ENCODE results near the gene PTP4A2.
"Not testable (repeated sequence)": the region's sequence is repeated elsewhere in the genome, so short reads cannot be mapped to it uniquely, and the experiment has no call there.

PTP4A2 gene

DNA sequence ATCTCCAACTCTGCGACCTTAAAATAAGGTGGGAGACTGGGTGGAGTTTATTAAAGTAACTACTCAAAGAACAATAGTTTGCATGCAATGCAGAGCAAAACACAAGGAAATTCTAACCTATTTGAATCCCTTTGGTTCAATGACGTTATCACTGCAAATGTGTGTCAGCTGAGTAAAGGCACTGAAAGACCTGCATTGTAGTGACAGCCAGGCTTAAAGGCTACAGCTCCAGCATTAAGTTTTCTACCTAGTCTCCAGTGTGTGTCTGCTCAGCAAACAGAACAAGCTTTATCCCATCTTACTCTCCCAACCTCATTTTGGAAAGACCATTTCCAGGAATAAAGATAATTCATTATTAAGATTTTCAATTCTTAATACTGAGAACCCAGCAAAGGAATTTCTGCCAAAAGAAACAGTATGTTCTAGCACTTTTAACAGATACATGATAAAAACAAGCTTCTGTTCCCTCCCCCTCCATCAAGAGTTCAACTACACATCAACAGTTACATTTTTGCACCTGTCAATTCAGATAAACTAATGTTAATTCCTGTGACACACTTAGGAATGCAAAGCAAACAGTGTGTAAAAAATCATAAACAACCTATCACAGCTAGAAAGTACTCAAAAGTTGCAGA lies 14.2 kb downstream of the PTP4A2 start:
- no peak for DNase-seq

DNA sequence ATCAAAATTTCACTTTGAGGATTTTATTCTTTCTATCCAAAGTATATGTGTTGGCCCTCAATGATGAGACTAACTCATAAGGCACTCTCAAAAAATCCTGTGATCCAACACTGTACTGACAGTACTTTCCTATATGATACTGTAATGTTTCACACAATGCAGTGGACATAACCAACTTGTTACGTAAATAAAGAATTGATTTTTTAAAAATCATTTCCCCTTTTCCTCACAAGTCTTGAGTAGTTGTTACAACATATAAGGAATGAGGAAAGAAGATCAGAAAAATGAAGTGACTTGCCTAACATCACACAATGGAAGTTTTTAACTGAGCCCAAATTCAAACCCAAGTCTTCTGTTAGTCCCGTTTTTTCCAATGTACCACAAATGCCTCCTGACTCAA lies 17.2 kb downstream of the PTP4A2 start:
- no peak for DNase-seq

DNA sequence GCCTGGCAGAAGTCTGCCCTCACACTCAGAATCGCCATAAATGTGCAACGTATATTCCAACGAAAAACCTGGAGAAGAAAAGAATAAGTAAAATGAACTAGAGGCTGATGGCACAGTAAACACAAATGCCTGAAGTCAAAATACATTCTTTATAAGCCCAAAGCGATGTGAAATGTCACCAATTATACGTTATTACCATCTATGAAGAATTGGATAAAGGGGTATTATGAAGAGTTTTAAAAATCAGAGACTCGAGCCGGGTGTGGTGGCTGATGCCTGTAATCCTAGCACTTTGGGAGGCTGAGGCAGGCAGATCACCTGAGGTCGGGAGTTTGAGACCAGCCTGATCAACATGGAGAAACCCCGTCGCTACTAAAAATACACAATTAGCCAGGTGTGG lies 18.6 kb downstream of the PTP4A2 start:
- DNase-seq = no peak

DNA sequence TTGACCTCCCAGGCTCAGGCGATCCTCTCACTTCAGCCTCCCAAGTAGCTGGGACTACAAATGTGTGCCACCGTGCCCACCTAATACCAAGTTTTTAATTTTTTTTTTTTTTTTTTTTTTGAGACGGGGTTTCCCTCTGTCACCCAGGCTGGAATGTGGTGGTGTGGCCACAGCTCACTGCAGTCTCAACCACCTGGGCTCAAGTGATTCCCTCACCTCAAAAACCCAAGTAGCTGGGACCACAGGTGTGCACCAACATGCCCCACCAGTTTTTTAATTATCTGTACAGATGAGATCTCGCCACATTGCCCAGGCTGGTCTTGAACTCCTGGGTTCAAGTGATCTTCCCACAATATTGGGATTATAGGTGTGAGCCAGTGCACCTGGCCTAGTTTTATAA lies 22.7 kb downstream of the PTP4A2 start:
- DNase-seq = no peak

DNA sequence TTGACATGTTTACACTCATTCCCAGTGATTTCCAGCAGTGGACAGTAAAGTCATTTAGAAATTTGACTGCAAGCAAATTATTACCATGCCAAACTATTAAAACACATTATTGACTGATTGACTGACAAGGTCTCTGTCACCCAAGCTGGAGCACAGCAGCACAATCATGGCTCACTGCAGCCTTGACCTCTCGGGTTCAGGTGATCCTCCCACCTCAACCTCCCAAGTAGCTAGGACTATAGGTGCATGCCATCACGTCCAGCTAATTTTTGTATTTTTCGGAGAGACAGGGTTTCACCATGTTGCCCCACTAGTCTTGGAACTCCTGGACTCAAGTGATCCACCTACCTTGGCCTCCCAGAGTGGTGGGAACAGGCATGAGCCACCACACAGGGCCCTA lies 24.2 kb downstream of the PTP4A2 start:
- no peak for DNase-seq

DNA sequence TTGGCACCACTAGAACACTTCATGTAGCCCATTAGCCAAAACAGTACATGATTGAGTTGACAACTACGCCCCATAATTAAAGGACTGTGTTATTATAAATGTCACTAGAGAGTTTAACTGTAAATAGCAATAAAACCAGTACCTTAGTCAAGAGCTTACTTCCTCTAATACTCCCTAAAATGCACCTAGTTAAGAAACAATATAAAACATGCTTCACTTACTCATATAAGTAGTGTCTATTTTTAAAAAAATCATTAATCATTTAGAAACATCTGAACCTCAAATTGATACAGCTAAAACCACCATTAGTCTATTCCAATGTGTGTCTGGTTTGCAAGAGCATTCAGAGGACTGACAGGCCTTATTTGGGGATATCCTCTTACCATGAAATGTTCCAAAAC lies 25.3 kb downstream of the PTP4A2 start:
- no peak for DNase-seq

DNA sequence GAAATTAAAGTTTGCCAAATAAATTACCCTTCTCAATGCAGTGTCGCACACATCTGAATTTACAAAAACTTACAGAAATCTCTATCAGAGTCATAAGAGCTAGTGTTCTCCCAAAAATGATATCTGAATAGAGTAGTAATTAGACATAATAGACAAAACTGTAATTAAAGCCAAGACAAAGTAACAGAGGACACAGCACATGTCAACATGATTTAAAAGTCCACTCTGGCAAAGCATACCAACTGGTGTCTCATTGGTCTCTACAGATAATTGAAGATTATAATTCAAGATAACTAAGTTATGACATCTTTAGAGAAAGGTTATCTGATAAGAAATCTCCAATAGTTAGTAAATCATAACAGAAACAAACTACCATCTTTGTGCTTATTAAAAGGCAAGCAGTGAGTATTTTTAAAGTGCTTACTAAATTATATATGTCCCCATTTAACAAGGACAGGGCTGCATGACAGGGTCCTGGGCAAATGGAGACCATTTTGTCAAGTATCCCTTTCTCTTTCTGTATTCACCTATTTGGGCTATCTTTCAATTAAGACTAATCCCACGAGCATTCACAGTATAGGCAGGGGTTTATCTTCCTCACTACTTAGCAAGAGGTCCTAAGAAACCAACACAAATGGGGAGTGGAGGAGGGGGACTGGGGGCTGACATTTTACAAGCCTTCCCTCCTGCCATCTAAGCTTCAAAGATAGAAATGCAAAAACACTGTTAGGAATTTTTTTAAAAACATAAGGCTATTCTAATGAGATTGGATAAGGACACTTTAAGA lies 26.0 kb downstream of the PTP4A2 start:
- no peak for DNase-seq

DNA sequence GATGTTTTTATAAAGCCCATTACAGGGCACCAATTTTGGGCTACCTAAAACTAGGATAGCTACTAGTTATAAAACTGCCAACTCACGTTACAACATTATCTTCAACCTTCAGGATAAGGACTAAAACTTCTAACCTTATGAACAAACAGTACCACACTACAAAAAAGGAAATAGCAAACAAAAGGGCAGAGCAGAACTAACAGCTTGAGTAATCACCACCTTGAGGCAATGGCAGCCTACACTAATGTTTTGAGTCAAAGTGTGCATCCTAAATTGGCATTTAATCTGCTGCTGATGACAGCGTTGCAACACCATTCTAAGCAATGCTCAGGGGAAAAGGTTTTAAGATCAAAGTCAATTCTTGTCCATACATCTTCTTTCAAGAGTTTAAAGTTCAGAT lies 27.2 kb downstream of the PTP4A2 start:
- DNase-seq = no peak

DNA sequence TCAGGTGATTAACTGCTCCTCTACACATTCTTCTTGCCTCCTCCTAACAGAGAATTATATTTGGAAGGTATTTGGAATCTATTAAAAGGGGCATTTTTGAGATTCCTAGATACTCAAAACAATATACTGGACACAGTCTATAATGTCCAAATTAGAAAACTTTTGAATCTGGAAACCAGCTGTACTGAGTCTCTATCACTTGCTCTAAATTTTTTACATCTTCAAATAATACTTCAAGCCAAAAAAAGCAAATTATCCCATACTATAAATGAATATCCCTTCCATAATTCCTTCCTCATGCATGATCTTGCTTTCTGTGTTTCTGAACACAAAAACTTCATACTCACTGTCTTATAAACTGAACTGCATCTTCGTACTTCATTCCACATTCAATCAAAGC lies 28.5 kb downstream of the PTP4A2 start:
- DNase-seq = no peak

DNA sequence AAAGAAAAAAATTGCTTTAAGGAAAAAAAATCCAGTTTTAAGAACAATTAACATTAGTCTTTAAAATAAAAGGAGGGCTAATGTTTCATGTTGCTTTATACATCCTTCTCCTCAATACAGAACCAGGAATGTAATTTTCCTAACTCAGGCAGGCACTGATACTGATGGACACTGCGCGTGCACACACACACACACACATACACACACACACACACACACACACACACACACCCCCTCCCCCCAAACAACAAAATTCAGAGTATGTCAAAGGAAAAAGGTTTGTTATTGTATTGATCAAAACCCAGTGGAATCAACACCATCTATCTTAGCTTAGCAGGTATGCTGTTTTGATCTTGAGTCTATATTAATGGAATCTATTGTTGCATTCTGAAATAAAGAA lies 31.6 kb downstream of the PTP4A2 start:
- DNase-seq = no peak

DNA sequence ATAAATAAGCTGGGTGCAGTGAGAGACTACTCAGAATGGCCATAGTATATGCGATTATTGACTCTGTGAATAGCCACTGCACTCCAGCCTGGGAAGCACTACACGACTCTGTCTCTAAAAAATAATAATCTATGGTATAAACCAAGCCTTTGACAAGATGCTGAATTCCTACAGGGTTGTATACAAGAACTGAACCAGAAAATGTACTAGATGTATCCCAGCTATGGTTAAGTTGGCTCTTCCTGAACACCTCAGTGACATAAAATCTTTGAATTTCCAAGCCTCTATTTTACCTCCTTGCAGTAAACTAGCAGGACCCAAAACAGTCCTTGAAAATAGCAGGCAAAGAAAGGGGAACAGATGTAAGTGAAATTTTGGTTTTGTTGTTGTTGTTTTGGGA lies 32.5 kb downstream of the PTP4A2 start:
- DNase-seq = no peak

DNA sequence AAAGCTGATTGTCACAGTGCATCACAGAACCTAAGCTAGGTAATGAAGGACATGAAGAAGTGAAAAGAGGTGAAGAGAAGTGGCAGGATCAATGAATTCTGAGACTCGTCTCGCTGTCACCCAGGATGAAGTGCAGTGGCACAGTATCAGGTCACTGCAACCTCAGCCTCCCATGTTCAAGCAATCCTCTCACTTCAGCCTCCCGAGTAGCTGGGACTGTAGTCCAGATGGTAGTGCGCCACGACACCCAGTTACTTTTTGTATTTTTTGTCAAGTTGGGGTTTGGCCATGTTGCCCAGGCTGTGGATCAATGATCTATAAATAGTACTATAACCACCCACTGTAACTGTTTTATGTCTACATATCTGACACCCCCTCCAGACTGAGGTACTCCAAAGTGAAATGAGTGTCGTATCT lies 33.1 kb downstream of the PTP4A2 start:
- DNase-seq = no peak

DNA sequence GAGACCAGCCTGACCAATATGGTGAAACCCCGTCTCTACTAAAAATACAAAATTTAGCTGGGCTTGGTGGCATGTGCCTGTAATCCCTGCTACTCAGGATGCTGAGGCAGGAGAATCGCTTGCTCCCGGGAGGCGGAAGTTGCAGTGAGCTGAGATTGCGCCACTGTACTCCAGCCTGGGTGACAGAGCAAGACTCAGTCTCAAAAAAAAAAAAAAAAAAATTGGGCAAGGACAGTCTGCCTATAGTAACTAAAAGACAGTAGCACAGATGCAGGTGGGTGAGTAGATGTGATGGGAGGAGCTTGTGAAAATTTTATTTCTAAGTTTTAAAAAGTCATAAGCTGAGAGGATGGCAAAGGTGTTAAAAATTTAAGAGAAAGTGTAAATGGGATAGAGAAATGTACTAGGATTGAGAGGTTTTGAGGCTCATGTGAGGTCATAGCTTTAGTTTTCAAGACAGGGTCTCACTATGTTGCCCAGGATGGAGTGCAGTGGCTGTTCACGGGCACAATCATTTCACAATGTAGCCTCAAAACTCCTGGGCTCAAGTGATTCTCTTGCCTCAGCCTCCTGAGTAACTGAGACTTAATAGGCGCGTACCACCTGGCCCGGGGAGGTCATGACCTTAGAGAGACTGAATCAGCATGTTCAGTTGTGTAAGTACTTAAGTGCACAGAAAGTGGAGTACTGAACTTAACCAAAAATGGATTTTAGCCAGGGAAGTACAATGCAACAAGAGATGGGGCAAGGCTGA lies 33.7 kb downstream of the PTP4A2 start:
- DNase-seq = no peak

DNA sequence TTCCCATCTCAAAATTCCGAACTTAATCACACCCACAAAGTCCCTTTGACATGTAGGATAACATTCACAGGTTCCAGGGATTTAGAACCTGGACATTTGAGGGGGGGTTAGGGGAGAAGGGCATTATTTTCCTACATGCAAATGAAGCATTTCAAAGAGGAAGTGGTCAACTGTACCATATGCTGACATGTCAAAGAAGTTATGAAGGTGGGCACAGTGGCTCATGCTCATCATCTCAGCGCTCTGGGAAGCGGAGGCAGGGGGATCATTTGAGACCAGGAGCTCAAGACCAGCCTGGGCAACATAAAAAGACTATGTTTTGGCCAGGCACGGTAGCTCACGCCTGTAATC lies 35.7 kb downstream of the PTP4A2 start:
- DNase-seq = no peak

DNA sequence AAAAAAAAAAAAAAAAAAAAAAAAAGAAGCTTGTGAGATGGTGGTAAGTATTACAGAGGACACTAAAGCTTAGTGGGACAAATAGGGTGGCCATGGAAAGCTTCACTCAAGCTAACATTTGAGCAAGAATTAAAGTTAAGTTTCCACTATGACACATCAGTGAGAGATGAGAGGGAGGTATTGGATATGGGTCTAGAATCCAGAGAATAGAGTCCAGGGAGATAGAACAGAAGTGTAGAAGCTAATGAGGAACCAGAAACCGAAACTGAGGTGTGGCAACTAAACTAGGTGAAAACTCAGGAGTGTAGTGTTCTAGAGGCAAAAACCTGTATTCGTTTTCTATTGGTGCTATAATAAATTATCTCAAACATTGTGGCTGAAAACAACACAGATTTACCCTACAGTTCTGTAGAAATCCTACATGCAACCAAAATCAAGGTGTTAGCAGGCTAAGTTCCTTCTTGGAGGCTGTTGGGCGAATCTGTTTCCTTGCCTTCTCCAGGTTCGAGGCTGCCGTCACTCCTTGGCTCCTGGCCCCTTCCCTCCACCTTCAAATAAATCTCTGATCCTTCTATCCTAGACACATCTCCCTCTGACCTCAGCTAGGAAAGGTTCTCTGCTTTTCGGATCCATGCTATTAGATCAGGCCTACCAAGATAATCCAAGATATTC lies 36.2 kb downstream of the PTP4A2 start:
- DNase-seq = no peak

DNA sequence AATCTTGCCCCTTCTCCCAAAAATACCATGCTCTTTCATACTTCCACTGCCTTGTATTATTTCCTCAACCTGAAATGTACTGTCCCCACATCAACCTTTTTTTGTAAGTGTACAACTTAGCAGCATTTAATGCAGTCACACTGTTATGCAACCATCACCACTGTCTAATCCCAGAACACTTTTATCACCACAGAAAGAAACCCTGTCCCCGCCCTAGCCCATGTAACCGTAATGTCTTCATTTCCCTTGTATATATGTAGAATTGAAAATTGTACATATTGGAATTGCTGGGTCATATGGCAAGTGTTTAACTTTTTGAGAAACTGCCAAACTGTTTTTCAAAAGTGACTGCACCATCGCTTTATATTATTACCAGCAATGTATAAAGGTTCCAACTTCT lies 37.4 kb downstream of the PTP4A2 start:
- no peak for DNase-seq

DNA sequence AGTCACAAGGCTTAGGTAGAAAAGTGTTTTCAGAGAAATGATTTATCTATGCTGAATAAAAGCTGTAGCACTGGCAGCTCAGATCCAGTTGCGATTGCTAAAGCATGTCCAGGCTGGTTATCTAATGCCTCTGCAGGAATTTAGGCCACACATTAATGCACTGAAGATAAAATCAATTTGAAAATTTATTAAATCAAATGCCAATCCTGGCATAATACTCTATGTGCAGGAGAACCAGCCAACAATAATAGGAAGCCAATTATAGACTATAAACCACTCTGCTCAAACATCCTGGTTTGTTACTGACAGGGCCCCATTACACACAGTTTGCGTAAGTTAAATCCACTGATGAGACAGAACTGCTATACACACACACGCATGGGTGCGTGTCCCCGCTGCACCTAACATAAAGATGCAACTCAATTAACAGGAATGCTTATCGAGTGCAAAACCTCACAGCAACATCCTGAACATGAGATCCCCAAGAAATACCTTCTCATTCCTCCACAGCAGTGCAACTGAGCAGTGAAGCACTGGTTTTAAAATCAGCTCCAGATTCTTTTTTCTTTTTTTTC lies 40.6 kb downstream of the PTP4A2 start:
- DNase-seq = no peak

DNA sequence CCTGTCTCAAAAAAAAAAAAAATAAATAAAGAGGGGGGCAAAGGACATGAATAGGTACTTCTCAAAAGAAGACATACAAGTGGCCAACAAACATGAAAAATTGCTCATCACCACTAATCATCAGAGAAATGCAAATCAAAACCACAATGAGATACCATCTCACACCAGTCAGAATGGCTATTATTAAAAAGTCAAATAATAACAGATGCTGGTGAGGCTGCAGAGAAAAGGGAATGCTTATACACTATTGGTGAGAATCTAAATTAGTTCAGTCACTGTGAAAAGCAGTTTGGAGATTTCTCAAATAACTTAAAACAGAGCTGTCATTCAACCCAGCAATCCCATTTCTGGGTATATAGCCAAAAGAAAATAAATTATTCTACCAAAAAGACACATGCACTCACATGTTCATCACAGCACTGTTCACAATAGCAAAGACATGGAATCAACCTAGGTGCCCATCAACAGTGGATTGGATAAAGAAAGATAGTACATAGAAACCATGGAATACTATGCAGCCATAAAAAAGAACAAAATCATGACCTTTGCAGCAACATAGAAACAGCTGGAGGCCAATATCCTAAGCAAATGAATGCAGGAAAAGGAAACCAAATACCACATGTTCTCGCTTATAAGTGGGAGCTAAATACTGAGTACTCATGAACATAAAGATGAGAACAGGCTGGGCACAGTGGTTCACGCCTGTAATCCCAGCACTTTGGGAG lies 42.5 kb downstream of the PTP4A2 start:
- DNase-seq = not testable (repeated sequence)

DNA sequence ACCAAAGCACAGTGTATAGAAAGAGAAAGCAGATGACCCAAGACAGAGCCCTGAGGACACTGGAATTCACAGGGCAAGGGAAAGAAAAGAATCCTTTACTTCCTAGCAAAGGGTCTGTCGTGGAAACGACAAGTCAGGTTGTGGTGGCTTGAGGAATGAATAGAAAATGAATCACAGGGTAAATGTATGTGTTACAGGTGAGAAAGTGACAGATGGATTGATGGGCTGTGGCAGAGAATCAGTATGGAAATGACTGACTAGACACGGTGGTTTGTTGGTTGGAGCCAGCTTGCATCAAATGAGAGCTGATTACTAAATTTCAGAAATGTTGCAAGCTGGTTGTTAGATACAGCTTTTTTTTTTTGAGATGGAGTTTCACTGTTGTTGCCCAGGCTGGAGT lies 46.9 kb downstream of the PTP4A2 start:
- DNase-seq = no peak

DNA sequence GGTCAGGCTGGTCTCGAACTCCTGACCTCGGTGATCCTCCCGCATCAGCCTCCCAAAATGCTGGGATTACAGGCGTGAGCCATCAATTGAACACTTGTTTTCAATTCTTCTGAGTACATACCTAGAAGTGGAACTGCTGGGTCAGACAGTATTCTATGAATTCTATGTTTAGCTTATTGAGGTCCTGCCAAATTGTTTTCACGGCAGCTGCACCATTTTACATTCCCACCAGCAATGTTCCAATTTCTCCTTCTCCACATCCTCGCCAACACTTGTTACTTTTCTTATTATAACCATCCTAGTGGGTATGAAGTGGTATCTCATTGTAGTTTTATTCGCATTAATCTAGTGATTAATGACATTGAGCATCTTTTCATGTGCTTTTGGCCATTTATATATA lies 49.9 kb downstream of the PTP4A2 start:
- DNase-seq = no peak

DNA sequence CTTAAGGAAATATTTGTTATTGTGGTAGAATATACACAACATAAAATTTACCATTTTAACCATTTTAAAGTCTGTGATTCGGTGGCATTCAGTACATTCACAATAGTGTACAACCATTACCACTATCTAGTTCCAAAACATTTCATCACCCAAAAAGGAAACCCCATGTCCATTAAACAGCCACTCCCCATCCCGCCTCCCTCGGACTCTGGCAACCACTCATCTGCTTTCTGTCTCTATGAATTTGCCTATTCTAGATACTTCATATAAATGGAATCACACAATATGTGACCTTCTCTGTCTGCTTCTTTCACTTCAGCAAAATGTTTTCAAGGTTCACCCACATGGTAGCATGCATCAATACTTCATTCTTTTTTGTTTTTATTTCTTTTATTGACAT lies 51.3 kb downstream of the PTP4A2 start:
- no peak for DNase-seq

DNA sequence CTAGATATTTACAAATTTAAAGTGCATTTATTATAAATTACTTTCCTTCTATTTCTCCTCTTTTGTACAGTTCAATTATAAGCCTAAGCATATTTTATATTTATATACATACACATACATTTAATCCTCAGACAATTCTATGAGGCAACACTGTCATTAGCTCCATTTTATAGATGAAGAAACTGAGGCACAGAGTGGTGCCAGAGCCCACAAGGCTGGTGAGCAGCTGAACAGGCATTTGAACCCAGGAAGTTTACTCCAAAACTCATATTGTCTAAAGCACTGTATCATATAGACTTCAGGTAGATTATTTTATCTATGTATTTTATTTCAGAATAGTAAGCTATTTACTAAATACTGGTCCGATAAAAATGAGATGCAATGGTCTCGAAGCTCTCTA lies 52.3 kb downstream of the PTP4A2 start:
- no peak for DNase-seq
